Measurements from ENCODE around the gene SRXN1.

SRXN1 gene

DNA sequence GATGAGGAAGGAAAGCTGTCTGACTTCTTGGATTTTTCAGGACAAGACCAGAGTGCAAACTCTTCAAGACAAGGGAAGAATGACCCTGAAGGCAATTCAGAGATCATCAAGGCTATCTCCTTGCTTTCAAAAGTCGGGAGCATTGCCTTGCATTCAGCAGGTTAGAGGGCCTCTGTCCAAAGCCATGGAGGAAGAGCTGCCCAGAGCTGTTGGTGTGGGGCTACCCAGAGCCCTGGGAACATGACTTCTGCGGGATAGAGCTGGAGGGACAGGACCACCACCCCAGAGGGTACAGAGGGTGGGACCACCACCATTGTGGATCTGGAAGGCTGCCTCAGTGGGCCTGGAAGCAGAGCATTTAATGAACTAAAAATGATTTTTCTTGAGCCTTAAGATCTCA lies 5.2 kb upstream of the SRXN1 start:
- no peak for DNase-seq
- TF ChIP-seq, protein P1, sequence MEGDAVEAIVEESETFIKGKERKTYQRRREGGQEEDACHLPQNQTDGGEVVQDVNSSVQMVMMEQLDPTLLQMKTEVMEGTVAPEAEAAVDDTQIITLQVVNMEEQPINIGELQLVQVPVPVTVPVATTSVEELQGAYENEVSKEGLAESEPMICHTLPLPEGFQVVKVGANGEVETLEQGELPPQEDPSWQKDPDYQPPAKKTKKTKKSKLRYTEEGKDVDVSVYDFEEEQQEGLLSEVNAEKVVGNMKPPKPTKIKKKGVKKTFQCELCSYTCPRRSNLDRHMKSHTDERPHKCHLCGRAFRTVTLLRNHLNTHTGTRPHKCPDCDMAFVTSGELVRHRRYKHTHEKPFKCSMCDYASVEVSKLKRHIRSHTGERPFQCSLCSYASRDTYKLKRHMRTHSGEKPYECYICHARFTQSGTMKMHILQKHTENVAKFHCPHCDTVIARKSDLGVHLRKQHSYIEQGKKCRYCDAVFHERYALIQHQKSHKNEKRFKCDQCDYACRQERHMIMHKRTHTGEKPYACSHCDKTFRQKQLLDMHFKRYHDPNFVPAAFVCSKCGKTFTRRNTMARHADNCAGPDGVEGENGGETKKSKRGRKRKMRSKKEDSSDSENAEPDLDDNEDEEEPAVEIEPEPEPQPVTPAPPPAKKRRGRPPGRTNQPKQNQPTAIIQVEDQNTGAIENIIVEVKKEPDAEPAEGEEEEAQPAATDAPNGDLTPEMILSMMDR (IDR thresholded peaks at IDR 0.05; ENCODE audit: low read depth, low read length, missing control alignments): no peak
- H3K4me3 ChIP-seq (ENCODE audit: low read depth, low read length): no peak overlapping the region
- in situ Hi-C loops (cut with HindIII; ENCODE audit: low pct_ligation_motif_present, low sequenced_read_pairs): no loop called here
- H3K36me3 ChIP-seq (replicated peaks): no peaks in the 10 kb centered on the region
- peaks cover 25% of the 10 kb centered on the region for H3K27me3 ChIP-seq (replicated peaks)
- no peak overlapping the region for H3K27ac ChIP-seq

DNA sequence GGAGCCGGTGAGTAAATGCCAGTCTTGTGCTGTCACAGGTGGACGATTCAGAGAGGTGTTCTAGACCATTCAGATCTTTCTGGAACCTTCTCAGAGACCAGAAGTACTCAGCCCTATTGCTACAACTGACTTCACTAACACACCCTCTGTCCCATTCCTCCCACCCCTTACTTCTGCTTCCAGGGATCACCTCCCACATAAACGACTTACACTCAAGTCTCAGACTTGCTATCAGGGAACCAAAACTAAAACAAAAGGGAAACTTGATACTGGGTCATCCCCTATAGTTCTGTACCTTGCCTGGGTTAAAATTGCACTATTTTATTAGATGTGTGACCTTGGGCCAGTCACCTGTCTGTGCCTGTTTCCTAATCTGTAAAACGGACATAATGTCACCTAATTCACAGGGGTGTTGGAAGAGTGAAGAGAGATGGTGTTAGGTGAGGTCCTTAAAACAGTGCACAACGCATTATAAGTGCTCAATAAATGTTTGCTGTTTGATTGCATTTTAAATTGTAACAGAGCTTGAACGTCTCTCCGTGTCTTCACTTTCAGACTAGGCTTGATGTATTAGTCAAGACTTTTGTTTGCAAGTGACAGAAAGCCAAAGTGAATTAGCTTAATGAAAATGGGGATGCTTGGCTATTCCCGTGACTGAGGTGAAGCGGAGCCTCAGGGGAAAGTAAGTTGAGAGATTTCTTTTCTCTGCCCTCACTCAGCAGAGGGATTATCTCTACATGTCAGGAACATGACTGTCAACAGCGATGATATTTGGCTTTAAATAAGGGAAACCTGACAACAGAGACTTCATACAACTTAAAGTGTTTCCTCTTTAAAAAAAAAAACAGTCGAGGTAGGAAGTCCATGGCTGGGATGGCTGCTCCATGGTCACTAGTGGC lies 3.0 kb upstream of the SRXN1 start:
- Histone ChIP-seq H3K27ac (no peak overlapping the region), H3K36me3 (replicated peaks) (no peaks in the 10 kb centered on the region), H3K4me3 (ENCODE audit: low read depth, low read length) (no peak overlapping the region), H3K27me3 (replicated peaks) (peaks cover 2% of the 10 kb centered on the region)
- in situ Hi-C loops (cut with HindIII; ENCODE audit: low pct_ligation_motif_present, low sequenced_read_pairs): no loop called here
- TF ChIP-seq, protein P1 (IDR thresholded peaks at IDR 0.05; ENCODE audit: low read depth, low read length, missing control alignments): no peak
- no peak for DNase-seq

DNA sequence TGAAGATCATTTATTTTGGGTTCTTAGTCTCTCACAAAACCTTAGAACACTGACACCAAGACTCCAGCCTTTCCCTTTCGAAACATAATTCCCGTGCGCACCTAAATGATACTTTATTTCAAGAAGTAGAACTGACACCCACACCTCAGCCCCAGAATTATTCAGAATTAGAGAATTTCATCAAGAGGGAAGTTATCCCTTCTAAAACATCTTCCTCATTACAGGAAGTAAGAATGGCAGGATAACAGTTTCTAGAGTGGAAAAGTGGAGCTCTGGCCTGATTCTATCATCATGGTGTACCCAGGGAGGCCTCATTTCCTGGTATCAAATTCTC lies 1.4 kb upstream of the SRXN1 start:
- H3K36me3 ChIP-seq (replicated peaks): peaks cover 11% of the 10 kb centered on the region
- TF ChIP-seq, protein P1 (IDR thresholded peaks at IDR 0.05; ENCODE audit: low read depth, low read length, missing control alignments): no peak
- in situ Hi-C loops (cut with HindIII; ENCODE audit: low pct_ligation_motif_present, low sequenced_read_pairs): no loop called here
- no peak for DNase-seq
- H3K27ac ChIP-seq: no peak overlapping the region
- no peaks in the 10 kb centered on the region for H3K27me3 ChIP-seq (replicated peaks)
- H3K4me3 ChIP-seq (ENCODE audit: low read depth, low read length): no peak overlapping the region

DNA sequence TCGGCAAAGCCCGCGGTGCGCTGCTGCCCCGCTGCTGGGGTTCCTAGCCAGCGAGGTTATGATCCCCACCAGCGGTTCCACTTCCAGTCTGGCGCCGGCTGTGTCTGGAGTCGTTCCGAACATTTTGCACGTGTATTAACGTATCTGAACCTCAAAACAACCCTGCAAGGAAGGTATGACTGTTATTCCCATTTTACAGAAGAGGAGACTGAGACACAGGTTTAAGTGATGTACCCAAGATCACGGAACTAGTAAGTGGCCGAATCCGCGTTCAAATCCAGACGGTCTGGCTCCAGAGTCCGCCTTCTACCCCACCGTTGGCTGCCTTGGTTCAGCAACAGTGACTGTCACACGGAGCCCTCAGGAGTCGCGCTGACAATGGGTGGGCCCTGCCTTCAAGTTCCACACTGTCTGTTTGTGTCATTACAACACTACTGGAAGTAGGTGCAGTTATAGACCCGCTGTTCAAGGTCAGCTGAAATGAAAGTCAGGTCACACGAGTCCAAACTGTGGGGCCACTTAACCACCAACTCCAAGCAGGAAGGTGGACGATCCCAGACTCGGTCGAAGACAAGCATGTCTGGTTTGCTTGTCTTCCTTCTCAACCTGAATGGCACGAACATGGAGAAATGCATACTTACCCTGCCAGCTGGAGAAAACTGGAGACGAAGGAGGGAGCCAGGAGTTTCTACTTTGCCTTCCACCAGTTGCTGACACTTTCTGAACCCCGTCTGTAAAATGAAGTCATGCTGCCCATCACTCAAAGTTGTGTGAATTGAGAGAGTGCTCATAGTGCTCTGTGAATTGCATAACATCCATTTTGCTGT lies 803 bp upstream of the SRXN1 start:
- TF ChIP-seq, protein P1 (IDR thresholded peaks at IDR 0.05; ENCODE audit: low read depth, low read length, missing control alignments): no peak
- no peak for DNase-seq
- in situ Hi-C loops (cut with HindIII; ENCODE audit: low pct_ligation_motif_present, low sequenced_read_pairs): no loop called here
- Histone ChIP-seq H3K27ac (peak overlapping the region; percentile 97), H3K36me3 (replicated peaks) (peaks cover 13% of the 10 kb centered on the region), H3K4me3 (ENCODE audit: low read depth, low read length) (peak overlapping the region; percentile 86), H3K27me3 (replicated peaks) (no peaks in the 10 kb centered on the region)

DNA sequence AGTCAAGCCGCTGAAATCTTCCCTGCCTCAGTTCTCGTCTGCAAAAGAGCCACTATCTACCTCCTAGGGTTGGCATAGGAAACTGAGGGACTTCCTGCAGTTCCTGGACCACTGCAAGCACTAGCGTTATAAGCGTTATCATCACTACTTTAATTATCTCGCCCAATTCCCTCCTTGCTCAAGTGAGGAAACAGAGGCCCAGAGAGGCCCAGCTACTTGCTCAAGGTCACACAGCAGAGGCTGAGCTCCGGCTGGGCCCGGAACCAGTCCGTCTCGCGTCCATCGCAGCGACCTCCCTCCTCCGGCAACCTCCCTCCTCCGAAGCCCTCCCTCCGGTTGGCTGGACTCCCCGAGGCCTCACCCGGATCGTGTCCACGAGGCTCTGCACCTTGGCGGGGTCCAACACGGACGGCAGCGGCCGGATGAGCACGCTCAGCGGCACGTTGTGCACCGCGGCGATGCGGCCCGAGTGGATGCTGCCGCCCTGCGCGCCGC lies 338 bp downstream of the SRXN1 start:
- Histone ChIP-seq H3K4me3 (ENCODE audit: low read depth, low read length) (peak overlapping the region; percentile 86), H3K27me3 (replicated peaks) (no peaks in the 10 kb centered on the region), H3K36me3 (replicated peaks) (peaks cover 25% of the 10 kb centered on the region), H3K27ac (peak overlapping the region; percentile 97)
- peak; percentile 25 for DNase-seq
- in situ Hi-C loops (cut with HindIII; ENCODE audit: low pct_ligation_motif_present, low sequenced_read_pairs): no loop called here
- TF ChIP-seq, protein P1 (IDR thresholded peaks at IDR 0.05; ENCODE audit: low read depth, low read length, missing control alignments): no peak

Measured in brain microvascular endothelial cell (primary cell).